GM21825 (cell line): ENCODE measurements around the gene HPCAL1.
A peak's percentile ranks its signal among the peaks of the same experiment; 100 is the strongest.

Source experiments
- ATAC-seq: cut with Tn5 transposase; IDR thresholded peaks from one replicate; pipeline ENCODE4 v1.9.1; 2021; ENCODE audit warnings: mild to moderate bottlenecking, moderate library complexity; ENCODE audit not compliant: unreplicated experiment

The HPCAL1 gene

GRCh38 chr2:10366601-10367270 is 64.0 kb downstream of the HPCAL1 start:
- no peak for ATAC-seq

GRCh38 chr2:10367472-10368439 is 65.1 kb downstream of the HPCAL1 start:
- ATAC-seq = no peak

GRCh38 chr2:10368491-10369231 is 66.0 kb downstream of the HPCAL1 start:
- ATAC-seq = no peak

GRCh38 chr2:10369269-10370255 is 66.9 kb downstream of the HPCAL1 start:
- ATAC-seq = no peak

- no peak for ATAC-seq
These were observed 67.7 kb downstream of the HPCAL1 start for GRCh38 chr2:10370390-10370789.

- ATAC-seq = no peak
These were observed 68.2 kb downstream of the HPCAL1 start for GRCh38 chr2:10370895-10371294.

GRCh38 chr2:10371441-10372196 is 68.9 kb downstream of the HPCAL1 start:
- ATAC-seq = no peak

GRCh38 chr2:10372203-10372861 is 69.6 kb downstream of the HPCAL1 start:
- no peak for ATAC-seq

GRCh38 chr2:10372862-10373240 is 70.1 kb downstream of the HPCAL1 start:
- no peak for ATAC-seq

GRCh38 chr2:10373931-10374330 is 71.2 kb downstream of the HPCAL1 start:
- no peak for ATAC-seq

GRCh38 chr2:10374362-10374943 is 71.7 kb downstream of the HPCAL1 start:
- ATAC-seq = no peak

- no peak for ATAC-seq
These were observed 73.0 kb downstream of the HPCAL1 start for GRCh38 chr2:10375570-10376281.

- ATAC-seq = no peak
These were observed 74.5 kb downstream of the HPCAL1 start for GRCh38 chr2:10377052-10377746.

GRCh38 chr2:10377747-10378085 is 75.0 kb downstream of the HPCAL1 start:
- ATAC-seq = no peak

- ATAC-seq = peak; percentile 69
These were observed 75.5 kb downstream of the HPCAL1 start for GRCh38 chr2:10378189-10378588.

GRCh38 chr2:10380048-10380926 is 77.6 kb downstream of the HPCAL1 start:
- ATAC-seq = no peak

GRCh38 chr2:10381997-10382353 is 79.3 kb downstream of the HPCAL1 start:
- no peak for ATAC-seq
